Measurements from ENCODE around the gene MOB1B. TPM values are rescaled to one million over a fixed set of nuclear protein-coding genes. Genes with fewer than 3 reads are reported as not detected.
A peak's percentile ranks its signal among the peaks of the same experiment; 100 is the strongest.

Gene MOB1B
- total and polyA plus RNA-seq, 2 experiments from 2014 or later = 7.9 to 30.2 TPM

- peaks cover 9% of the 10 kb centered on the region for H3K36me3 ChIP-seq (ENCODE audit: insufficient read depth)
- TF ChIP-seq NANOG (IDR thresholded peaks at IDR 0.05; ENCODE audit: borderline replicate concordance) (no peak), ETS1 (IDR thresholded peaks at IDR 0.05) (no peak), JUNB (IDR thresholded peaks at IDR 0.05; ENCODE audit: unreplicated experiment) (no peak), STAT1 (IDR thresholded peaks at IDR 0.05; ENCODE audit: unreplicated experiment) (no peak), ZNF114 (CRISPR knock-in tag; IDR thresholded peaks at IDR 0.05) (no peak)
- TF ChIP-seq, protein P1, sequence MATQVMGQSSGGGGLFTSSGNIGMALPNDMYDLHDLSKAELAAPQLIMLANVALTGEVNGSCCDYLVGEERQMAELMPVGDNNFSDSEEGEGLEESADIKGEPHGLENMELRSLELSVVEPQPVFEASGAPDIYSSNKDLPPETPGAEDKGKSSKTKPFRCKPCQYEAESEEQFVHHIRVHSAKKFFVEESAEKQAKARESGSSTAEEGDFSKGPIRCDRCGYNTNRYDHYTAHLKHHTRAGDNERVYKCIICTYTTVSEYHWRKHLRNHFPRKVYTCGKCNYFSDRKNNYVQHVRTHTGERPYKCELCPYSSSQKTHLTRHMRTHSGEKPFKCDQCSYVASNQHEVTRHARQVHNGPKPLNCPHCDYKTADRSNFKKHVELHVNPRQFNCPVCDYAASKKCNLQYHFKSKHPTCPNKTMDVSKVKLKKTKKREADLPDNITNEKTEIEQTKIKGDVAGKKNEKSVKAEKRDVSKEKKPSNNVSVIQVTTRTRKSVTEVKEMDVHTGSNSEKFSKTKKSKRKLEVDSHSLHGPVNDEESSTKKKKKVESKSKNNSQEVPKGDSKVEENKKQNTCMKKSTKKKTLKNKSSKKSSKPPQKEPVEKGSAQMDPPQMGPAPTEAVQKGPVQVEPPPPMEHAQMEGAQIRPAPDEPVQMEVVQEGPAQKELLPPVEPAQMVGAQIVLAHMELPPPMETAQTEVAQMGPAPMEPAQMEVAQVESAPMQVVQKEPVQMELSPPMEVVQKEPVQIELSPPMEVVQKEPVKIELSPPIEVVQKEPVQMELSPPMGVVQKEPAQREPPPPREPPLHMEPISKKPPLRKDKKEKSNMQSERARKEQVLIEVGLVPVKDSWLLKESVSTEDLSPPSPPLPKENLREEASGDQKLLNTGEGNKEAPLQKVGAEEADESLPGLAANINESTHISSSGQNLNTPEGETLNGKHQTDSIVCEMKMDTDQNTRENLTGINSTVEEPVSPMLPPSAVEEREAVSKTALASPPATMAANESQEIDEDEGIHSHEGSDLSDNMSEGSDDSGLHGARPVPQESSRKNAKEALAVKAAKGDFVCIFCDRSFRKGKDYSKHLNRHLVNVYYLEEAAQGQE (IDR thresholded peaks at IDR 0.05; ENCODE audit: unreplicated experiment) = no peak
- TF ChIP-seq, protein P2, sequence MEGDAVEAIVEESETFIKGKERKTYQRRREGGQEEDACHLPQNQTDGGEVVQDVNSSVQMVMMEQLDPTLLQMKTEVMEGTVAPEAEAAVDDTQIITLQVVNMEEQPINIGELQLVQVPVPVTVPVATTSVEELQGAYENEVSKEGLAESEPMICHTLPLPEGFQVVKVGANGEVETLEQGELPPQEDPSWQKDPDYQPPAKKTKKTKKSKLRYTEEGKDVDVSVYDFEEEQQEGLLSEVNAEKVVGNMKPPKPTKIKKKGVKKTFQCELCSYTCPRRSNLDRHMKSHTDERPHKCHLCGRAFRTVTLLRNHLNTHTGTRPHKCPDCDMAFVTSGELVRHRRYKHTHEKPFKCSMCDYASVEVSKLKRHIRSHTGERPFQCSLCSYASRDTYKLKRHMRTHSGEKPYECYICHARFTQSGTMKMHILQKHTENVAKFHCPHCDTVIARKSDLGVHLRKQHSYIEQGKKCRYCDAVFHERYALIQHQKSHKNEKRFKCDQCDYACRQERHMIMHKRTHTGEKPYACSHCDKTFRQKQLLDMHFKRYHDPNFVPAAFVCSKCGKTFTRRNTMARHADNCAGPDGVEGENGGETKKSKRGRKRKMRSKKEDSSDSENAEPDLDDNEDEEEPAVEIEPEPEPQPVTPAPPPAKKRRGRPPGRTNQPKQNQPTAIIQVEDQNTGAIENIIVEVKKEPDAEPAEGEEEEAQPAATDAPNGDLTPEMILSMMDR (conservative IDR thresholded peaks at IDR 0.05; ENCODE audit: low read depth in 2 of 2) = no peak
- Mint-ChIP-seq H3K9me3 (peaks cover 25% of the 10 kb centered on the region), H3K27ac (no peak overlapping the region), H3K36me3 (ENCODE audit: low read depth) (peaks cover 41% of the 10 kb centered on the region), H3K4me1 (peaks cover 33% of the 10 kb centered on the region), H3K27me3 (ENCODE audit: insufficient read depth, low read depth, poor library complexity) (no peaks in the 10 kb centered on the region), H3K4me3 (no peak overlapping the region)
- H3K4me1 ChIP-seq (ENCODE audit: insufficient read depth) = peaks cover 32% of the 10 kb centered on the region
- H3K79me2 ChIP-seq (replicated peaks; ENCODE audit: insufficient read depth) = peaks cover 89% of the 10 kb centered on the region
- H3K27ac ChIP-seq (ENCODE audit: low read depth) = no peak overlapping the region
- ATAC-seq (no peak), DNase-seq (ENCODE audit: low spot score) (no peak)
- H3K9me2 ChIP-seq (ENCODE audit: insufficient read depth) = no peaks in the 10 kb centered on the region
- H3K27me3 ChIP-seq (ENCODE audit: insufficient read depth) = no peaks in the 10 kb centered on the region
- H3F3A ChIP-seq (replicated peaks; ENCODE audit: low read depth) = 0 out of 2 replicates have a peak, but pooled peaks cover 3% of the 10 kb centered on the region
- H2AFZ ChIP-seq = no peak overlapping the region
- no peaks in the 10 kb centered on the region for H4K20me1 ChIP-seq (replicated peaks; ENCODE audit: insufficient read depth)
- H3K4me3 ChIP-seq = no peak overlapping the region
- H3K4me2 ChIP-seq = no peak overlapping the region
Measured at GRCh38 chr4:70920592-70920991, 18.4 kb downstream of the MOB1B start.

- Mint-ChIP-seq H3K27ac (0 out of 2 replicates have a peak overlapping the region, but pooled peaks have one; percentile 39), H3K36me3 (ENCODE audit: low read depth) (peaks cover 22% of the 10 kb centered on the region), H3K4me1 (peaks cover 53% of the 10 kb centered on the region), H3K27me3 (ENCODE audit: insufficient read depth, low read depth, poor library complexity) (peaks cover 3% of the 10 kb centered on the region), H3K4me3 (no peak overlapping the region), H3K9me3 (peaks cover 12% of the 10 kb centered on the region)
- Histone ChIP-seq H3K36me3 (ENCODE audit: insufficient read depth) (peaks cover 5% of the 10 kb centered on the region; the same call in 1 of the 2 replicates), H3K4me3 (no peak overlapping the region), H3F3A (replicated peaks; ENCODE audit: low read depth) (0 out of 2 replicates have a peak, but pooled peaks cover 3% of the 10 kb centered on the region), H3K27ac (ENCODE audit: low read depth) (0 out of 2 replicates have a peak overlapping the region, but pooled peaks have one; percentile 35), H3K27me3 (ENCODE audit: insufficient read depth) (no peaks in the 10 kb centered on the region), H3K4me2 (no peak overlapping the region), H3K79me2 (replicated peaks; ENCODE audit: insufficient read depth) (peaks cover 90% of the 10 kb centered on the region), H4K20me1 (replicated peaks; ENCODE audit: insufficient read depth) (no peaks in the 10 kb centered on the region), H3K9me2 (ENCODE audit: insufficient read depth) (no peaks in the 10 kb centered on the region), H2AFZ (no peak overlapping the region), H3K4me1 (ENCODE audit: insufficient read depth) (peaks cover 55% of the 10 kb centered on the region)
- DNase-seq (ENCODE audit: low spot score) = no peak
- TF ChIP-seq ZNF114 (CRISPR knock-in tag; IDR thresholded peaks at IDR 0.05) = no peak
- TF ChIP-seq, protein P2 (conservative IDR thresholded peaks at IDR 0.05; ENCODE audit: low read depth in 2 of 2) = 0 out of 4 replicates have a peak, but pooled peaks of 1 of the 2 experiments have one; percentile 10
- ATAC-seq = no peak
Measured at GRCh38 chr4:70925418-70925817, 23.2 kb downstream of the MOB1B start.

All from GM23338 (cell line).